Measurements from ENCODE around the gene GUK1.

- TF ChIP-seq TAF1 (IDR thresholded peaks at IDR 0.05; ENCODE audit: low read depth) (no peak), YY1 (IDR thresholded peaks at IDR 0.05; ENCODE audit: low read depth) (no peak), RAD21 (IDR thresholded peaks at IDR 0.05; ENCODE audit: low read depth) (no peak), CEBPB (IDR thresholded peaks at IDR 0.05) (no peak), EP300 (IDR thresholded peaks at IDR 0.05; ENCODE audit: borderline replicate concordance) (no peak), FOXM1 (IDR thresholded peaks at IDR 0.05; ENCODE audit: borderline replicate concordance, low read depth) (no peak), TEAD4 (IDR thresholded peaks at IDR 0.05) (no peak), CREB1 (IDR thresholded peaks at IDR 0.05; ENCODE audit: low read depth) (no peak), NFIC (IDR thresholded peaks at IDR 0.05) (no peak), EGR1 (IDR thresholded peaks at IDR 0.05) (no peak), TCF12 (IDR thresholded peaks at IDR 0.05; ENCODE audit: low read depth) (no peak)
- TF ChIP-seq, protein P1, sequence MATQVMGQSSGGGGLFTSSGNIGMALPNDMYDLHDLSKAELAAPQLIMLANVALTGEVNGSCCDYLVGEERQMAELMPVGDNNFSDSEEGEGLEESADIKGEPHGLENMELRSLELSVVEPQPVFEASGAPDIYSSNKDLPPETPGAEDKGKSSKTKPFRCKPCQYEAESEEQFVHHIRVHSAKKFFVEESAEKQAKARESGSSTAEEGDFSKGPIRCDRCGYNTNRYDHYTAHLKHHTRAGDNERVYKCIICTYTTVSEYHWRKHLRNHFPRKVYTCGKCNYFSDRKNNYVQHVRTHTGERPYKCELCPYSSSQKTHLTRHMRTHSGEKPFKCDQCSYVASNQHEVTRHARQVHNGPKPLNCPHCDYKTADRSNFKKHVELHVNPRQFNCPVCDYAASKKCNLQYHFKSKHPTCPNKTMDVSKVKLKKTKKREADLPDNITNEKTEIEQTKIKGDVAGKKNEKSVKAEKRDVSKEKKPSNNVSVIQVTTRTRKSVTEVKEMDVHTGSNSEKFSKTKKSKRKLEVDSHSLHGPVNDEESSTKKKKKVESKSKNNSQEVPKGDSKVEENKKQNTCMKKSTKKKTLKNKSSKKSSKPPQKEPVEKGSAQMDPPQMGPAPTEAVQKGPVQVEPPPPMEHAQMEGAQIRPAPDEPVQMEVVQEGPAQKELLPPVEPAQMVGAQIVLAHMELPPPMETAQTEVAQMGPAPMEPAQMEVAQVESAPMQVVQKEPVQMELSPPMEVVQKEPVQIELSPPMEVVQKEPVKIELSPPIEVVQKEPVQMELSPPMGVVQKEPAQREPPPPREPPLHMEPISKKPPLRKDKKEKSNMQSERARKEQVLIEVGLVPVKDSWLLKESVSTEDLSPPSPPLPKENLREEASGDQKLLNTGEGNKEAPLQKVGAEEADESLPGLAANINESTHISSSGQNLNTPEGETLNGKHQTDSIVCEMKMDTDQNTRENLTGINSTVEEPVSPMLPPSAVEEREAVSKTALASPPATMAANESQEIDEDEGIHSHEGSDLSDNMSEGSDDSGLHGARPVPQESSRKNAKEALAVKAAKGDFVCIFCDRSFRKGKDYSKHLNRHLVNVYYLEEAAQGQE (IDR thresholded peaks at IDR 0.05; ENCODE audit: low read depth): no peak
- TF ChIP-seq, protein P2, sequence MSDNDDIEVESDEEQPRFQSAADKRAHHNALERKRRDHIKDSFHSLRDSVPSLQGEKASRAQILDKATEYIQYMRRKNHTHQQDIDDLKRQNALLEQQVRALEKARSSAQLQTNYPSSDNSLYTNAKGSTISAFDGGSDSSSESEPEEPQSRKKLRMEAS (IDR thresholded peaks at IDR 0.05): no peak
- TF ChIP-seq, protein P3, sequence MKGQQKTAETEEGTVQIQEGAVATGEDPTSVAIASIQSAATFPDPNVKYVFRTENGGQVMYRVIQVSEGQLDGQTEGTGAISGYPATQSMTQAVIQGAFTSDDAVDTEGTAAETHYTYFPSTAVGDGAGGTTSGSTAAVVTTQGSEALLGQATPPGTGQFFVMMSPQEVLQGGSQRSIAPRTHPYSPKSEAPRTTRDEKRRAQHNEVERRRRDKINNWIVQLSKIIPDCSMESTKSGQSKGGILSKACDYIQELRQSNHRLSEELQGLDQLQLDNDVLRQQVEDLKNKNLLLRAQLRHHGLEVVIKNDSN (IDR thresholded peaks at IDR 0.05): no peak
These were observed 27.9 kb upstream of the GUK1 start for GRCh38 chr1:228112167-228112566.
